Fibroblast of skin of right biceps (primary cell): ENCODE results near the gene HMX3.
"Not testable (repeated sequence)": the region's sequence is repeated elsewhere in the genome, so short reads cannot be mapped to it uniquely, and the experiment has no call there.

Source experiments
- DNase-seq: peaks from one replicate; pipeline ENCODE4 v3.0.0-alpha.2; 2013

The HMX3 gene

DNA sequence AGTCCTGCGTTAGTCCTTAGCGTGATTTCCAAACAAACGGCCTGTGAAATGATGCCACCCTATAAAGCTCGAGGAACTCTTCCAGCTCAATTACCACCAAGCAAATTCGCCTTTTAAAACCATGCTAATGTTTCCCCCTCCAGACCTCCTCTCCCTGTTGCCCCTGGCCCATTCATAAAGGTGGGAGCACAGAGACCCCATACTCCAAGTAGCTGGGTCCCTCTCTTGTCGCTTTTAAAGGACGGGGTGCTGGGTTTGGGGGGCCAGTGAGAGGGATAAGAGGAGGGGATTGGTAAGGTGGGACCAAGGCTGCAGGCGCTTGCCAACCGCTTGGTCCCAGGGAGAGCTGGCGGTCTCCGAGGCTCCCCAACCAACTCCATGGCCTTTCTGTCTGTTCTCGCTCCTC is 13.4 kb downstream of the HMX3 start:
- DNase-seq = no peak

DNA sequence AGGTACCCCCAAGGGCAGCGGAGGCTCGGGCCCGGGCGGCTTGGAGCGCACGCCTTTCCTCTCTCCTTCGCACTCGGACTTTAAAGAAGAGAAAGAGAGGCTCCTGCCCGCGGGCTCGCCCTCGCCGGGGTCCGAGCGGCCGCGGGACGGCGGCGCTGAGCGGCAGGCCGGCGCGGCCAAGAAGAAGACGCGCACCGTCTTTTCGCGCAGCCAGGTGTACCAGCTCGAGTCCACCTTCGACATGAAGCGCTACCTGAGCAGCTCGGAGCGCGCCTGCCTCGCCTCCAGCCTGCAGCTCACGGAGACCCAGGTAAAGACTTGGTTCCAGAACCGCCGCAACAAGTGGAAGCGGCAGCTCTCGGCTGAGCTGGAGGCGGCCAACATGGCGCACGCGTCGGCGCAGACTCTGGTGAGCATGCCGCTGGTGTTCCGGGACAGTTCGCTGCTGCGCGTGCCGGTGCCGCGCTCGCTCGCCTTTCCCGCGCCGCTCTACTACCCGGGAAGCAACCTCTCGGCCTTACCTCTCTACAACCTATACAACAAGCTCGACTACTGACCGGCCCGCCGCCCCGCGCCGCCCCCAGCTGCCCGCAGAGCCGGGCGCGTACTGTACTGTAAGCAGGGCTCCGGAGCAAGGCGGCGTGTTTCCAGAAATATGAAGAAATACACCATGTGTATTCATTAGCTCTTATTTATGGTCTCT is 13.9 kb downstream of the HMX3 start:
- peak; percentile 33 for DNase-seq

- DNase-seq = no peak
Observed at GRCh38 chr10:123150271-123150985, 14.7 kb downstream of the HMX3 start.

GRCh38 chr10:123150986-123151736 is 15.4 kb downstream of the HMX3 start:
- DNase-seq = no peak

DNA sequence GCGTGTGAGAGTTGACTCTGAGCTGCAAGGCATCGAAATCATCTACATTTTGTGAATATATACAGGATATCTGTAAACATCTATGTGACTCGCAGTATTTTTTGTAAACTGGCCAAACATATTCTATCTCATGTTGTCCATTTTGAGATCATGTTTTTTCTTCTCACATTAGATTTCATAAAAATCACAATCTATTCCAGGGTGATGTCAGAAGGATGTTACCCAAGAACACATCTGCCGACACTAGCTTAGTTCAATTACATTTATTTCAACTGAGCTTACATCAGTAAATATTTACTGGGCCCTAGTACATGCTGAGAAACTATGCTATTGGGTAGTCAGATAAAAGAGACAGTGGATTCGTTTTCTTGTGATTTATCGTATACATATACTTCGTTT is 16.0 kb downstream of the HMX3 start:
- no peak for DNase-seq

DNA sequence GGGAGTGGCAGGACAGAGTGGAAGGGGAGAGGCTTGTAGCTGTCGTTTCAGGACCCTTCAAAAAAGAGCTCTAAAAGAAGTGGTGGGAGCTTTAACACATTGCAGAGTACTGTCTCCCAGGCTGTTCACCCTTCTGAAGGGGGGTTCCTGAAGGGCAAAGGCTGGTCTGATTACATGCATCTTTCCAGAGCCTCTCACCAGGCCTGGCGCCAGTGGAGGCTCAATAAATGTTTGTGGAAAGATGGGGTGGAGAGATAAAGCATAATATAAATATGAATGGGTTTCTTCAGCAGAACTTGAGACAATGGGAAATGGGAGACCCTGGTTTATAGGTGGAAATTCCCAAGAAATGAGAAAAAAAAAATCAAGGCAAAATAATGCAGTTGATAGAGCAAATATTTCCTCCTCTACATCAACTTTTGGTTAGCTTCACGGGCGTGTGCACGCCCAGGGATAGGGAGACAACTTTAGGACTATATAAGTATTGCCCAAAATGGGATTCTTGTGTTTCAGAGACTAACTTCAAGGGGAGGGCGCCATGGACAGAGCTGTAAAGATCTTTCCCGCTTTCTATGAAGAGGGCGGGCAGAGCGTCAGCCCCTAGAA is 17.8 kb downstream of the HMX3 start:
- no peak for DNase-seq

- DNase-seq = peak; percentile 100
Observed at GRCh38 chr10:123154092-123154710, 18.4 kb downstream of the HMX3 start, which contains the start of gene BUB3. Gene BUB3, plus strand, starts transcription at chr10:123154402. Its CDS starts 516 bp downstream, at chr10:123154918.

DNA sequence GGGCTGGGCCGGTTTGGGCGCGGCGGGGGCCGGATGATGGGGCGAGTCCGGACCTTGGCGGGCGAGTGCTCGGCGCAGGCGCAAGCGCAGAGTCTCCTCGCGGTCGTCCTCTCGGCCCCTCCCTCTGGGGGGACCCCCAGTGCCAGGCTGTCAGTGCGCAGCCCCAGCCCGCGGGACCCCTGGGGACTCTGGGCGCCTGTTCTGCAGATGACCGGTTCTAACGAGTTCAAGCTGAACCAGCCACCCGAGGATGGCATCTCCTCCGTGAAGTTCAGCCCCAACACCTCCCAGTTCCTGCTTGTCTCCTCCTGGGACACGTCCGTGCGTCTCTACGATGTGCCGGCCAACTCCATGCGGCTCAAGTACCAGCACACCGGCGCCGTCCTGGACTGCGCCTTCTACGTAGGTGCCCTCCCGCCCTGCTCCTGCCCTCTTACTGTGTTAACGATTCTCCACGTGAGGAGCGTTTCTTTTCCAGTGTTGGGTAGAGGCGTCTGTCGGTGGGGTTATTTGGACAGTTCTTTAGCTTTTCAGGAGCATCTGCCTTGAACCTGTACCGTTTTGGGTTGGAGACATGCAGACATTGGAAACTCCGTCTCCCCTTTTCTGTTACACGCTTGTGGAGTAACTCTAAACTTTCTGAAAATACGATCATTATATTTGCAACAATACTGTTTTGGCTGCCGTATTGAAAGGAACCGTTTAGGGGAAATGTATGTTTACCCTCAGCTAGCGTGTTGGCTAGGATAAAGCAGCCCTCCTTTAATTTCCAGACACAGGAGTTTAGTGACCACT is 19.1 kb downstream of the HMX3 start:
- peak; percentile 58 for DNase-seq

GRCh38 chr10:123156078-123156477 is 20.3 kb downstream of the HMX3 start:
- DNase-seq = peak; percentile 59

GRCh38 chr10:123157210-123157609 is 21.4 kb downstream of the HMX3 start:
- DNase-seq = peak; percentile 49

DNA sequence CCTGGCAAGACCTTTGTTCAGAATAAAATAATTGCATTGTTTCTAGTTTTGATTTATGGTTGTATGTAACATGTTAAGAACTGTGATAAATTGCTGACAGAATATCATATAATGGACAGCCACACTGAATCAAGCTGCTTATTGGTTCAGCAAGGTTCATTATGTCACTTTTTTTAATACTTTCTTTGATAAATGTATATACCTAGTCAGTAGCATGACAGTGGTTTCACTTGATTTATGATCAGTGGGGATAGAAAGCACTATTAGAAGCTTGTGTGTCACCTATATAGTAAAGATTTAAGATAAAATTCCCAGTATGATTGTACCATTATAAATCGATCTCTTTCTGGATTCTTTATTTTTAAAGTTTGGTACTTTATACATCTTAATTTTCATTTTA is 22.9 kb downstream of the HMX3 start:
- DNase-seq = no peak

DNA sequence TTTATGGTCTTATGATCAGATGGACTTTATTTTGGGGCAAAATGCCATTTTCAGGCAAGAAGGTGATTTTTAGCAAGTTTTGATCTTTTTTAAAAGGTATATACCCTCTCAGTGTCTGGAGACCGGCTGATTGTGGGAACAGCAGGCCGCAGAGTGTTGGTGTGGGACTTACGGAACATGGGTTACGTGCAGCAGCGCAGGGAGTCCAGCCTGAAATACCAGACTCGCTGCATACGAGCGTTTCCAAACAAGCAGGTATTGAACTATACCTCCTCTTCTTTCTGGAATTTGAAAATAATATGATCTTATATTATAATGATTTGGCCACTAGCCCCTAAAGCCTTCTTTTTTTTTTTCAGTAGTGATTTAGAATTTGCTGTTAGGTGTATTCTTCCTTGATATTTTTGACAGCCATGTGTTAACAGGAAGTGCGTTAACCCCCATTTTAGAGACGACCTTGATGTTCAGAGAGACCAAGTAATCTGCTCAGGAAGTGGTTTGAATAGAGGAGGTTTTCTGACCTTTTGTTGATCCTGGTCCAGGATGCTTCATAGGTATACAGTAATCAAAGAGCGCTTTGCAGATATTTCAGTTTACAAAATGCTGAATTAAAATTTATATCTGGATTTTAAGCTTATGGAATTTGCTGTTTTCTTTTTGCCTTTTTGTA is 24.7 kb downstream of the HMX3 start:
- no peak for DNase-seq

GRCh38 chr10:123164319-123164718 is 28.5 kb downstream of the HMX3 start:
- DNase-seq = no peak

DNA sequence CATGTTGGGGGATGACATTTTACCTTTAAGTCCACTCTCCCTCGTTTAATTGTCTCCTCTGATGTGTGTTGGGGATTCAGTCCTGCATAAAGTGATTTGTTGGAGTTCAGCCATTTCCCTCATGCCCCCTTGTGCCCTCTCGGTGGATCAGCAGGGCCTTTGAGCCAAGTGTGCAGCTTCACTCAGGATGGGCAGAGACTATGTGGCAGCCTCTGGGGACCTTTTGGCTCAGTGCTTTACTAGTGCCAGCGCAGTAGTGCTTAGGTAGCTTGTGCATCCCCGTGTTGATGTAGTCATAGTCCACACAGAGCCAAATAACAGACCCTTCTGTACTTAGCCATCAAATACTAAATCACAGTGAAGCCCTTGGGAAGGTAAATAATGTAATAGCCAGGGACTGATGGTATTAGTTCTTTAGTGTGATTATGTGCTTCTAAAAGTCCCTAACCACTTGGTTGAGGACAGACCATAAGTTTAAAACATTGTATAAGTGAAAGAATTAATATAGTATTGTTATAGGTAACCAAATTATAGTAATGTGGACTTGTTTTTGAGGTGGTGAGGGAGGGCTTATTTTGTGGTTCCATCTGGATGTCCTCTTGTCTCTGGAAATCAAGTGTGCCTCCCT is 29.8 kb downstream of the HMX3 start:
- no peak for DNase-seq

- DNase-seq = no peak
Observed at GRCh38 chr10:123166618-123167017, 30.8 kb downstream of the HMX3 start.

GRCh38 chr10:123170961-123171360 is 35.2 kb downstream of the HMX3 start:
- no peak for DNase-seq

DNA sequence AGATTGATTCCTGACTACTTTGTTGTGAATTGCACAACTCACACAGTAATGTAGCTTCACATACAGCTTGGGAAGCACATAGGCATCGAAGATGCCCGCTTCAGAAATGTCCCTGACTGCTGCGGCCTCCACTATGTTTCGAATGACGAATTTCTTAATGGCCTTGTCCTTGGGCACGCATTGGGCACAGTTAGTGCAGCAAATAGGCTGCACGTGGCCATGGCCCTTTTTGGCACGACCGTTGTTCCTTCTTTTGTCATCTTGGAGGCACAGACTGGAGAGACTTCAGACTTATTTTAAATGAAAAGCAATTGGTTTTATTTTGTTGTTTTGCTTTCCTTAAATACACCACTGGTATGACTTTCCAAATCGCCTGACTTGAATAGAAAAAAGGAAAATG is 35.8 kb downstream of the HMX3 start:
- not testable (repeated sequence) for DNase-seq

GRCh38 chr10:123175389-123176387 is 39.9 kb downstream of the HMX3 start:
- DNase-seq = no peak

DNA sequence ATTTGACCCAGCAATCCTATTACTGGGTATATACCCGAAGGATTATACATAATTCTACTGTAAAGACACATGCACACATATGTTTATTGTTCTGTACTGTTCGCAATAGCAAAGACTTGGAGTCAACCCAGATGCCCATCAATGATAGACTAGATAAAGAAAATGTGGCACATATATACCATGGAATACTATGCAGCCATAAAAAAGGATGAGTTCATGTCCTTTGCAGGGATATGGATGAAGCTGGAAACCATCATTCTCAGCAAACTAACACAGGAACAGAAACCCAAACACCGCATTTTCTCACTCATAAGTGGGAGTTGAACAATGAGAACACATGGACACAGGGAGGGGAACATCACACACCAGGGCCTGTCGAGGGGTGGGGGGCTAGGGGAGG is 42.6 kb downstream of the HMX3 start:
- DNase-seq = not testable (repeated sequence)
